Mesothelial cell of epicardium (in vitro differentiated cells): ENCODE results near the gene CSHL1. TPM values are rescaled to one million over a fixed set of nuclear protein-coding genes. Genes with fewer than 3 reads are reported as not detected.

ENCODE experiments used
- DNase-seq, 2 experiments: peaks; one replicate each; pipeline ENCODE4 v3.0.0; 2021; ENCODE audit warnings: low spot score in 2 of 2; ENCODE audit not compliant: unreplicated experiment in 2 of 2
- H3K27ac Mint-ChIP-seq: 2 replicates; pipeline ENCODE4 v1.8.0; 2021; ENCODE audit warnings: mixed read lengths
- H3K27me3 Mint-ChIP-seq: 2 replicates; pipeline ENCODE4 v1.8.0; 2021; ENCODE audit warnings: low read depth, mixed read lengths
- H3K36me3 Mint-ChIP-seq: 2 replicates; pipeline ENCODE4 v1.8.0; 2021; ENCODE audit warnings: mixed read lengths
- H3K4me1 Mint-ChIP-seq: 2 replicates; pipeline ENCODE4 v1.8.0; 2021; ENCODE audit warnings: mixed read lengths
- H3K4me3 Mint-ChIP-seq: 2 replicates; pipeline ENCODE4 v1.8.0; 2021; ENCODE audit warnings: mild to moderate bottlenecking, moderate library complexity, mixed read lengths
- H3K9me3 Mint-ChIP-seq: 2 replicates; pipeline ENCODE4 v1.8.0; 2021; ENCODE audit warnings: mixed read lengths
- total RNA-seq: library from RNA; stranded (reverse); gene quantifications from 3 replicates; pipeline ENCODE4 v1.2.1, GENCODE V29; 2021
- TF ChIP-seq, protein P1 (sequence below): fragments of 200-600 bp; sonication (generic); IDR thresholded peaks from one replicate; pipeline ENCODE4 v1.5.0; 2021; ENCODE audit warnings: antibody characterized with exemption; ENCODE audit not compliant: unreplicated experiment

Gene CSHL1
- total RNA-seq, 1 donor from 2014 or later: not detected

DNA sequence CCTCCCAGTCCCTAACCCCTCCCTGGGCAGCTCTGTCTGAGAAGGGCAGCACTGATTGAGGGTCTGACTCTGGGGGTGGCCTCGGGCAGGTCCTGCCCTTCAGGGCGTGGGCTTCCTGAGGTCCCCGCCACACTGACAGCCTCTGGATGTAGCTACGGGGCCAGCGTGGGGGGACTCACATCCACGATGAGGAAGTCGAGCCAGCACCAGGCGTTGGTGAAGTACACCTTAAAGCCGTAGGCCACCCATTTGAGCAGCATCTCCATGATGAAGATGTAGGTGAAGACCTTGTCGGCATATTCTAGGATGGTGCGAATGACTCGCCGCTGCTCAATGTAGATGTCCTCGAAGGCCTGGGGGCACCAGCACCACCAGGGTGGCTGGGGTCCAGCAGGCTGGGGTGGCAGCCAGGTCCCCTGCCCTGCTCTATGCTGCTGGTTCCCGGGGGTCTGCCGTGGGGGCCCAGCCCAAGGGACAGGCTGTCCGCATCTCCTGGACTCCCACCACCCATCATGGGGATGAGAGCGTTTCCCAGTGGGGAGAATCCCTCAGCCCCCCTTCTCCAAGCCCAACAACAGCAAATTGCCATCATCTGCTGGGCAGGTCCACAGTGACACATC is 36.8 kb upstream of the CSHL1 start:
- Mint-ChIP-seq H3K27me3 (peaks cover 11% of the 10 kb centered on the region), H3K4me1 (peaks cover 2% of the 10 kb centered on the region), H3K9me3 (no peaks in the 10 kb centered on the region), H3K4me3 (no peak overlapping the region), H3K27ac (no peak overlapping the region), H3K36me3 (no peaks in the 10 kb centered on the region)
- TF ChIP-seq, protein P1, sequence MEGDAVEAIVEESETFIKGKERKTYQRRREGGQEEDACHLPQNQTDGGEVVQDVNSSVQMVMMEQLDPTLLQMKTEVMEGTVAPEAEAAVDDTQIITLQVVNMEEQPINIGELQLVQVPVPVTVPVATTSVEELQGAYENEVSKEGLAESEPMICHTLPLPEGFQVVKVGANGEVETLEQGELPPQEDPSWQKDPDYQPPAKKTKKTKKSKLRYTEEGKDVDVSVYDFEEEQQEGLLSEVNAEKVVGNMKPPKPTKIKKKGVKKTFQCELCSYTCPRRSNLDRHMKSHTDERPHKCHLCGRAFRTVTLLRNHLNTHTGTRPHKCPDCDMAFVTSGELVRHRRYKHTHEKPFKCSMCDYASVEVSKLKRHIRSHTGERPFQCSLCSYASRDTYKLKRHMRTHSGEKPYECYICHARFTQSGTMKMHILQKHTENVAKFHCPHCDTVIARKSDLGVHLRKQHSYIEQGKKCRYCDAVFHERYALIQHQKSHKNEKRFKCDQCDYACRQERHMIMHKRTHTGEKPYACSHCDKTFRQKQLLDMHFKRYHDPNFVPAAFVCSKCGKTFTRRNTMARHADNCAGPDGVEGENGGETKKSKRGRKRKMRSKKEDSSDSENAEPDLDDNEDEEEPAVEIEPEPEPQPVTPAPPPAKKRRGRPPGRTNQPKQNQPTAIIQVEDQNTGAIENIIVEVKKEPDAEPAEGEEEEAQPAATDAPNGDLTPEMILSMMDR: no peak
- DNase-seq: no peak

DNA sequence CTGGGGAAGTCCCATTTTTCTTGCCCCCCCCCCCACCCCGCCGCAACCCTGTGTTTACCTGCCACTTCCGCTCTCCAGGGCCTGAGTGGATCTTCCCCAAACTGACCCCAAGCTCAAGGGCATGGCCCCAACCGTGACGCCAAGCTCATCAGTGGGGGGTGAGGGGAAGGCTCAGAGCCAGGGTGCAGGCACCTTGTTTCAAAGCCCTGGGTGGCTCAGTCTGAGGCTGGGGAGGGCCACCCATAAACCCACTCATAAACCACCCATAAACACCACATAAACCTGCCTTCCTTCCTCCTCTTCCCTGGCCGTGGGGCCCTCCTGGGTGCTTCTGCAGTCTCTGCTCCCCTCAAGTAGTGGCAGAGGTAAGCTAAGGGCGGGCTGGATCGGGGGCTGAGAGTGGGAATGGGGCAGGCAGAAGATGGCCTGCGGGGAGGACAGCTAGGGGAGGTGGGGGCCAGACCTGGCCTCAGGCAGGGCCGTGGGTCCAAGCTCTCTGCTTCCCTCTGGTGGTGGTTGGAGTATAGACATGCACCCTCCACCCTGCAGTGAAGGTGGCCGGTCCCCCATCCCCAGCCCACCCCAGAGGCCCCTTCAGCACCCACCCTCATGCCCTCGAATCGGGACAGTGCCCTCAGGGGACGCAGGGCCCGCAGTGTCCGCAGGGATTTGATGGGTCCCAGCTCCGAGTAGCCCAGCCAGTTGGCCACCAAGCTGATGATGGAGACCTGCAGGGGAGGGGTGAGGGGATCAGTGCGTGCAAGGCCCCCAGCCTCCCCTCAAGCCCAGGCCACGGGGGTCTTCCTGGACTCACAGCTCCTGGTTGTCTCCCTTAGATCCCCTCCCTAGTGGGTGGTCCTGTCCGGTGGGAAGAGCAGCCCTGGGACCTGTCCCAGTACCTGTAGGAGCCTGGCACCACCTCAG is 35.6 kb upstream of the CSHL1 start:
- H3K4me1 Mint-ChIP-seq: peaks cover 2% of the 10 kb centered on the region
- TF ChIP-seq, protein P1: peak; percentile 72
- no peak overlapping the region for H3K27ac Mint-ChIP-seq
- H3K9me3 Mint-ChIP-seq: no peaks in the 10 kb centered on the region
- H3K4me3 Mint-ChIP-seq: no peak overlapping the region
- DNase-seq: peak in 1 of 2 experiments; percentile 62
- H3K27me3 Mint-ChIP-seq: peaks cover 8% of the 10 kb centered on the region
- H3K36me3 Mint-ChIP-seq: no peaks in the 10 kb centered on the region

DNA sequence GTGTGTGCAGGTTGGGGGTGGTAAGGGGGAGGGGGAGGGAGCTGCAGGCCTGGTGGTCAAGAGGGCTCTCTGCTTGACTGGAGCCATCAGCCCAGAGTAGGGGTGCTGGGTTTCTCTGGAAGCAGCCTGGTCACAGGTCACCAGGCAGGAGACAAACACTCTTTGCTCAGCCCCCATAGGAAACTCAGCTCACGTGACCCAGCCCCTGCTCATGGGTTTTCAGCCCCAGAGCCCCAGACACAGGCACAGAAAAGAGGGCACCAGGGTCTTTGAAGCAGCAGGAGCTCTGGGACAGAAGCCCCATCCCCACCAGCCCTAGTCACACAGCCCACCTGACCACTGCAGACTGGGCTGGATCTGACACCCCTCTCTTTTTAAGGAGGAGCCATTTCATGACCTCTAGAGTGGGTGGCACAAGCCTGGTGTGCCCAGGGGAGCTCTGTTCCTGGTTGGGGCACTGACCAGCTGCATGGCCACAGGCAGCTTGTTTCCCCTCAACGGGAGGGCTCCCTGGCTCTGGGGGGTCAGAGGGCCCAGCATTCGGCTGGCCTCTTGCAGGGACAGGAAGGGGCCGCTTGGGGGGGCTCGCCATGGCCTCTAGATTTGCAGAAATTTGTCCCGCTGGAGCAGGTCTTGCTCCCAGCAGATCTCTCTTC is 34.9 kb upstream of the CSHL1 start:
- TF ChIP-seq, protein P1: no peak
- Mint-ChIP-seq H3K9me3 (no peaks in the 10 kb centered on the region), H3K27me3 (peaks cover 4% of the 10 kb centered on the region), H3K36me3 (no peaks in the 10 kb centered on the region), H3K4me1 (peaks cover 2% of the 10 kb centered on the region), H3K4me3 (no peak overlapping the region), H3K27ac (no peak overlapping the region)
- DNase-seq: no peak

DNA sequence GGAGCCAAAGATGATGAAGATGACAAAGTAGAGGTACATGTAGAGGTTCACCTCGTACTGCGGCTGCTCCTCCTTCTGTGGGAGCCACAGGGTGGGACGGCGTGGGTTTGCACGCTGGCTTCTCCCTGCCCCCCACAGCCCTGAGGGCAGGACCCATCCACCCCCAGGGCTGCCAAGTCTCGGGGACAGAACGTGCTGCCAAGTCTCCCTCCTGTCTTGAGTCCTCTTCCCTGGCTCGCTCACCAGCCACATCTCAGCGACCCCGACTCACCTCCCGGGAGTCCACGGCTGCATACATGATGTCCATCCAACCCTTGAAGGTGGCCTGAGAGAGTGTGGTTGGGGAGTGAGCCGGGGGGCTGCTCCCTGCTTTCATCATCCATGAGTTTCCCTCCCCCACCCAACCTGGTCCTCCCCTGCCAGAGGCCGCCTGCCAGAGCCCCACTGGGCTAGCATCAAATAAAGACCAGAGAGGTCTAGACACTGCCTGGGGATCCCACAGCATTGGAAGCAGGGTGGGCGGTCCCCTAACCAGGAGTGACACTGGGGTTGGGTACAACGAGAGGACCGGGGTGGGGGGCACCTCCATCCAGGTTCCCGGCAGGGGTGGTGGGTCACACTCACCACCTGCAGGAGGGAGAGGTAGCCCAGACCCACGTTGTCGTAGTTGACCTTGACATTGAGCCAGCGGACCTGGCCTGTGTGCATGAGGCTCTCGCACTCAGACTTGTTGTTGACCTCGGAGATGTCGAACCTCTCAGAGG is 33.9 kb upstream of the CSHL1 start:
- H3K27me3 Mint-ChIP-seq: peaks cover 2% of the 10 kb centered on the region
- H3K4me3 Mint-ChIP-seq: no peak overlapping the region
- peaks cover 2% of the 10 kb centered on the region for H3K4me1 Mint-ChIP-seq
- DNase-seq: no peak
- TF ChIP-seq, protein P1: no peak
- no peaks in the 10 kb centered on the region for H3K9me3 Mint-ChIP-seq
- H3K36me3 Mint-ChIP-seq: no peaks in the 10 kb centered on the region
- no peak overlapping the region for H3K27ac Mint-ChIP-seq

DNA sequence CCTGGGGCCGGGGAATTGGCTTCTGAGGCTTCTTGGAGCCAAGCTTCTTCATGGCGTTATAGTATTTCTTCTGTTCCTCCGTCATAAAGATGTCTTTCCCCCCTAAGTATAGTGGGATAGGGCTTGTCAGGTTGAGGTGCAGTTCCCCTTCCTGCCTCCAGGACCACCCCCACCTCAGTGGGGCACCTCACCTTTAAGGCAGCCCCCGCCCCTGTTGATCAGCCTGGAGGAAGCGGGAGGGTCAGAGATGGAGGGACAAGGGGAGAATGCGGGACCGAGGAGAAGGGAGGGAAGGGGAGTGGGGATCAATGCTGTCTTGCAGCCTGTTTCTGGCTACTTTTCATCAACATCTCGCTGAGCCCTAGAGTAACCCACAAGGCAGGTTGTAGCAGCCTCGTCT is 32.7 kb upstream of the CSHL1 start:
- DNase-seq: no peak
- H3K27me3 Mint-ChIP-seq: peaks cover 2% of the 10 kb centered on the region
- no peak overlapping the region for H3K4me3 Mint-ChIP-seq
- TF ChIP-seq, protein P1: peak; percentile 57
- H3K4me1 Mint-ChIP-seq: peaks cover 2% of the 10 kb centered on the region
- H3K36me3 Mint-ChIP-seq: no peaks in the 10 kb centered on the region
- H3K27ac Mint-ChIP-seq: no peak overlapping the region
- H3K9me3 Mint-ChIP-seq: no peaks in the 10 kb centered on the region
